Measurements from ENCODE around the gene CEP170.

CEP170 gene

DNA sequence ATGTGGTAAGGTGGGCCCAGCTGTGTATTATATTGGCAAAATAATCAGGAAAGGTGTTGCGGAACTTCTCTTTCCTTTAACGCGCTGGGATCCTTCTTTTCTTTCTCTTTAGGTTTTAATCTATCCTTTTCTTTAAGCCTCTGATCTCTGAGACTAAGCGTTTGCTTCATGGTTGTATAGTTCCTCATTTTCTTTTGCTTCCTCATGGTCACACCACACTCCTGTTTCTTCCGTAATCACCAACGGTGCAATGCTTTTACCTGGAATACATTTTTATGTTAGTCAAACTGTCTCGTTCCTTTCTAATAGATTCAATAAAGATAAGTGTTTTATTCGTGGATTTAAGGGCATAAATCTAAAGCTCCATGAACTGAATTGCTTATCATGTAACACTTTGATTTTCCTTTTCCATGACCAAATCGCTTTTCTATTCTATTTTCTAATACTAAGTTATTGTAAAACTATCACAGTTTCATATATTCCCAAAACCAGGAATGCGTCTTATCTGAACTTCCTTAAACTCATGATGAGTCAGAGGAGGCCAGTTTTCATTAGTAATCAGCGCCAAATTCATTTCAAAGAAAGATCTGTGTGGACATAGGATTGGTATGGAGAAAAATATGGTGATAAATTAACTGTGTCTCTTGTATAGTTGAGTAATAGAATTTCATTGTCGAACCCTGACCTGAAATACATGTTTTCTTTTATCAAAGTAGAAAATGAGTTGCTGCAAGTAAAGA, 13.0 kb upstream of the CEP170 start:
- peak; percentile 60 for DNase-seq (ENCODE audit: low read depth)

DNA sequence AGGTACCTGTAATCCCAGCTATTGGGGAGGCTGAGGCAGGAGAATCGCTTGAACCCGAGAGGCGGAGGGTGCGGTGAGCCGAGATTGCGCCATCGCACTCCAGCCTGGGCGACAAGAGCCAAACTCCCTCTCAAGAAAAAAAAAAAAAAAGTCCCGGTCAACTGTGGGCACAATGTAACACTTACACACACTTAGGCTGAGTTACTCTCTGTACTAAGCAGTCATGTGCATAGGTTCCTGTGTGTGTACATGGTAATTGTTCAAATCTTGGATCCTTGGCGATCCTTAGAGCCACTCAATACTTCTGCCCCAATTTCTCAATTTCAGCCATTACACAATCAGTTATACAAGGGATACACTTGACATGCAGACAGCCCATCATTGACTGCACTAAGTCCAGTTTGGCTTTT, 12.4 kb upstream of the CEP170 start:
- DNase-seq (ENCODE audit: low read depth) = no peak

DNA sequence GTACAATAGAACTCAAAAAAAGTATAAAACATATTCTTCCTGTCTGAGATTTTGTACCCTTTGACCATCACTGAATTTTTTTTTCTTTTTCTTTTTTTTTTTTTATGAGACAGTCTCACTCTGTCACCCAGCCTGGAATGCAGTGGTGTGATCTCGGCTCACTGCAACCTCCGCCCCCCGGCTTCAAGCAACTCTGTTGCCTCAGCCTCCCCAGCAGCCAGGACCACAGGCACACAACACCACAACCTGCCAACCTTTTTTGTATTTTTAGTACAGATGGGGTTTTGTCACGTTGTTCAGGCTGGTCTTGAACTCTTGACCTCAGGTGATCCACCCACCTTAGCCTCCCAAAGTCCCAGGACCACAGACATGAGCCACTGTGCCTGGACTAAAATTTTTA, 11.2 kb upstream of the CEP170 start:
- DNase-seq (ENCODE audit: low read depth) = no peak

DNA sequence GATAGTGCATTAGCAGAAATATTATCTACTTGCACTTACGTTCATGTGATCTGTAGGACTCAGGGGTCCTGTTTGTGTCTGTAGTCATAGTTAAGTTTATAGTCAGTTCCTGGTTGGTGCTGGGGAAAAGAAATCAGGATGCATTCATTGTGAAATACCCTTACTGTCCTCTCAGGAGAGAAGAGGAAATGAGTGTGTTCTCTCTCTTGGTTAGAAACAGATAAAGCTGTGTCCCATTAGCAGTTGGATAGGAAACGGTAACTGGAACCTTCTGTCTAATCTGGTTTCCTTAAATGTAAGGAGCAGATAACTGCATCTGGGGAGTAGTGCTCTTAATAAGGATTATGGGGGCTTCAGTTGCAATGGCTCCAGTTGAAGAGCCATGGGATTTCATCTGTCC, 9.6 kb upstream of the CEP170 start:
- peak; percentile 53 for DNase-seq (ENCODE audit: low read depth)

DNA sequence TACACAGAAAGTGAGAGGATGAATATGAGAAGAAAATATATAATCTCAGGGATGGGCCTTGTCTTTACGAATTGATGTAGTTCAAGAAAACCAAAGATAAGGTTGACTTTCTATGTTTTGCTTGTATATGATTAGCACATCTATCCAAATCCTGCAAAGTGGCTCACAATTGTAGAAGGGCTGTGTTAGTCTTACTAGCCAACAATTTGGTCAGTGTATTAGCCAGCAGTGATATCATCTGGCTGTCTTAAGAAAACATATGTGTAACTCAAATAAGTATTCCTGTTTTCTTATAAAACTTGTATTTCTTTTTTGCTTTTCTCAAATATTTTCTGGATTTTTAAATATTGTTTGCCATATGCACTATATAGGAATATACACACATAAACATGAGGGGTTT, 6.3 kb upstream of the CEP170 start:
- DNase-seq (ENCODE audit: low read depth) = peak; percentile 65

DNA sequence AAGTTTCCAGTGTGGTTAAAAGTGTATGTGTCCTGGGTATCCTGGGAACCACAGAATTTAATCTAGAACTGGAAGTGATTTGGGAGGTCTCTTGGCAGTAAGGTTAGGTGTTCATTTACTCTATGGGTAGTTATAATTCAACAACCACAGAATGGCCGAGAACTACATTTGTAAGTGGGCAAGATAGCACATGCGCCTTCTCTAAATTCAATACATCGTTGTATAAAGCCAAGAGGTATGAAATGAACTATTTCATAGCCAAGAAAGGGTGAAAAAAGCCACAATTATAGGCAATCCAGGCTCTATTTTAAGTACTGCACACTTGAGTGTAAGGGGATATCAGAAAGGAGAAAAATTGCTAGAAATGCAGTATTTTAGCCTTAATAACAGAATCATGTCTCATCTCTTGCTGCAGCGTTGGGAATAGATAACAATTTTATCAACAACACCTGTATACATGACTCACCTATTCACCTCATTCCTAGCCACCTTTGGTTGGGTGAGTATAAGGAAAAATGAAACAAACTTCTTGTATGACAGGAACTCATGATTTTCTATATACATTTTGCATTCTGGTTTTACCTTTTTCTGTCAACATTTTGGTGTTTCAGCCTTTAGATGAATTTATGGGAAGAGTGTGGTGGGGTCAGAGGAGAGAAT, 5.3 kb upstream of the CEP170 start:
- DNase-seq (ENCODE audit: low read depth) = no peak

DNA sequence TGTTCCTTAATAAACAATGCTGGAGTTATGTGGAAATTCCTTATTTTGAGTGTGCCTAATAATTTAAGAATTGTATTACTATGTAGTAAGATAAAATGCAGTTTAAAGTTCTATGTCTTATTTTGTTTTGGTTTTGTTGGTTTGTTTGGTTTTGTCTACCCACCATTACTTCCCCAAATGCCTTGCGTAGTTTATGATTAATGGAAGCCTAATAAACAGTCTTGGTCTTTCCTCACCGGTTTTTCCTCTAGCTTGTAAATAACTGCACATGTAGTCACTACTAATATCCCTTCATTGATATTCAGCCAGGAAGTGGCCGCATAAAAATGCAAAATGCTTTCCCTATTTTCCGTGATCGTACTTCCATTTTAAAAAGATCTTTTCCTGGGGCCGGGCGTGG, 3.6 kb upstream of the CEP170 start:
- no peak for DNase-seq (ENCODE audit: low read depth)

DNA sequence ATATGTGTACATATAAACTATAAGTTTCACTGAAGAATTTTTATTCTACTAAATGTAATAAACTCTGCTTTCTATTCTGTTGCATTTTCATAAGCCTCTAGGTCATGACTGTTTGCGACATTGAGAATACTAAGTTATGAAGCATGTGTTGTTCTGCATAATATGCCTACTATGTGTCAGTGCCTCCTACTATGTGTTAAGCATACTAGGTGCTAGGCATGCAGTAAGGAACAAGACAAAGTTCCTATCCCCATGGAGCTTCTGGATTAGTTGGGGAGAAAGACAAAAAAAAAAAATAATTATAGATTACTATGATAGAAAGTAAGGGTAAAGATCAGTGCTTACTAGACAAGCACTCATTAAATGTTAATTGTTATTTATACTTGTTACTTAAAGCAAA, 2.1 kb upstream of the CEP170 start:
- DNase-seq (ENCODE audit: low read depth) = no peak

DNA sequence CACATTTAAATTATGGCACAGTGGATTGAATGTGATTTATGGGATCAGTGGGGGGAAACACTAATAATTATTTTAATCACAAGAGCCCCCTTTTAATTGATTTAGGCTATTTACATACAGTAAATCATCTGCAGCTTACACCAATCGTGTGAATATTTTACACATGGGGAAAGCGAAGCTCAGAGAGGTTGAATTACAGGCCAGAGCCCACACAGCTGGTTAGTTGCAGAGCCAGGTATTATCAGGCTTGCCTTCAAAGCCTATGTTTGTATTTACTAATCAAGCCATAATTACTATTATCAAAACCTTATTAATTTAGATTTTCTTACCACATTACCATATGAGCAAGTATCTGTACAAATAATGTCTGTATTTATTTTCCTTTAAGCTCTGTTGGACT, 1.5 kb upstream of the CEP170 start:
- no peak for DNase-seq (ENCODE audit: low read depth)

DNA sequence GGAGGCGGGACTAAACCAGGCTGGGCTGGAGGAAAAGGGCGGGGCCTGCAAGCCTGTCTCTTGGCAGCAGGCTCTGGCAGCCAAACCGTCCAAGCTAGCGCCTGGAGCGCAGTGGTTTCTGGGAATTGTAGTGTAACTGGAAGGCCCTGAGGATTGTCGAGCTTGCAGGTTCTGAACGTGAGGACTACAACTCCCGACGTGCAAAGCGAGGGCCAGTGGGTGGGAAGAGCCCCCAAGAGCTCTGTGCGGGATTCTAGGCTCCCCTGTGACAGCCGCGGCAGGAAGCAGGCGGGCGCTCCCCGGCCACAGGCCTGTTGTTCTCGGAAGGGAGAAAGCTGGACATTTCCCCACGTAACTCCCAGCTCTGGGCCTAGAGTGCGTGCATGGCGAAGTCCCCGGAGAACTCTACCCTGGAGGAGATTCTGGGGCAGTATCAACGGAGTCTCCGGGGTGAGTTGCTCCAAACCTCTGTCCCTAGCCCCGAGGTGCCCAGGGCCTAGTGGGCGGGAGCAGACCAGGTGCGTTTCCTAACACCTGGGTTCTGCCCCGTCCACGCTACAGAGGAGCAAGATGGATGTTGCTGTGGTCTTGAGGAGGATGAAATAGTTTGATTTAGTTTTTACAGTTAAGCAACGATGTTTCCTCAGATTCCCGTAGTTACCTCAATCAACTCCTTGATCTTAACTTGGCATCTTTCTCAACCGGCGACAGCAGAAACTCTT, 871 bp upstream of the CEP170 start, which contains the start of gene SDCCAG8:
SDCCAG8 (plus strand) TSS at position 251 of the 722 bp plus-strand sequence; CDS start at position 384, 133 bp downstream.
- peak; percentile 100 for DNase-seq (ENCODE audit: low read depth)

DNA sequence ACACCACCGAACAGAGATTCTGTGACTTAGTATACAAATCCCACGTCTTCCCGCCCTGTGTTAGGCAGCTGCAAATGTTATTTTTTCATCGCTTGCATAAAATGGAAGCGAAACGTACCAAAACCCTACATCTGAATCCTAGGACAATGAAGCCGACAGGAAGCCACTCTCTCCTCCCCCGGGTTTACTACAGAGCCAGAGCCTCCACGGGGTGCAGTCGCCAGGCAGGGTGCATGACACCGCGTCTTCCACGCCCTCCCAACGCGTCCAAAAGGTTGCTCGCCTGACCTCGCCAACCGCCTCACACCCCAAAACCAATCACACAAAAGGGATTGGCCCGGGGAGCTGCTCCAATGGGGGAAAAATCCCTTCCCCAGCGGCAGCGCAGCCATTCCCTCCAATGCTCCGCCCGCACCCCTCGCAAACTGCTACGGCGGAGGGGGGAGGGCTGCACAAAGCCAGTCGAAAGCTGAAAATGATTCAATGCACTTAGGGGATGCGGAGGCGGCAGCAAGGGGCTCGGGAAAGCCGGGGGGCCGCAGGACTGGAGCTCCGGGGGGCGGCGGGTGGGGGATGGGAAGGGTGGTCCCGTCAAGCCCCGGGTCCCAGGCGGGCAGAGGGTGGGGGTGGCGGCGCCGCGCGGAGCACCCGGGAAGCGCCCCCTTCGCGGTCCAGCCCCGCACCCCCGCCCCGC, 701 bp downstream of the CEP170 start:
- DNase-seq (ENCODE audit: low read depth) = peak; percentile 47

DNA sequence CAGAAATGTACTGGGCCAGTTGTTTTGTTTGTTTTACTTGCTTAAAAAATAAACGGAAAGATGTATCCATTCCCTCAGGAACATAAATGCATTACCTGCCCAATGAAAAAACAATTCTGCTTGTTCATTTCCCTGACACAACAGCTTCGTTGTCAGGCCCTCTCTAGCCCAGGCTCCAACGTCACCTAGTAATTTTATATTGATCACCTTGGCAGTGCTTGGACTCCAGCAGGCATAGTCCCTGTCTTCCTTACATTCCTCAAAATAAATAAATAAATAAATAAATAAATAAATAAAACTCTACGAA, 1.2 kb downstream of the CEP170 start:
- DNase-seq (ENCODE audit: low read depth) = no peak

DNA sequence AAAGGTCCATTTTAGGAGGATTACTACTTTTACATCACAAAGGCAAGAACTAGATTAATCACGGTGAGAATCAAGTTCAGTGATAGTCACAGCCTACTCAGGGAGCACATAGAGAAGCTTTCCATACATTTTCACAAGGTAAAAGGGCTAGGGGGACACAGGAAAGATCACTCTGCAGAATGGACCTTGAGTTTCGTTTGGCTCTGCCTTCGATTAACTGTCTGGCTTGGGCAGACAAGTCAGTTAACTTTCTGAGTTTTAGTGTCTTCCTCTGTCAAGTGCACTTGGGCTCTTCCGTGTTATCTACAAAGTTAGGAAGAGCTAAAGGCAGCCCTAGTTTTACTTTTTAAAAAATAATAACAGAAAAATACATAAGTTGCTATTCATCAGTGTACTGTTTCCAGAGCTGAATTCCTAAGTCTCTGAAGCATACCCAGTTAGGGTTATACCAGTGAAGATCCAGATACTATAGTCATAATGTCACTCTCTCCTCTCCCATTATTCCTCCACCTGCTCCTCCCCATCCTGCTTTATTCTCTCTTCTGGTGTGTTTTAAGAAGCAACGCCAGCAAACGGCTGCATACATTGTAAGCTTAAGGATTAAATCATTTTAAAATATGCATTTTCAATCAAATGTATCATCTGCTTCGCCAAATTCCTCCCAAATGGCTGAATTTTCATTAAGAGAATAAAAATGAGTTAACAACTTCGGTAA, 1.7 kb downstream of the CEP170 start:
- DNase-seq (ENCODE audit: low read depth) = no peak

DNA sequence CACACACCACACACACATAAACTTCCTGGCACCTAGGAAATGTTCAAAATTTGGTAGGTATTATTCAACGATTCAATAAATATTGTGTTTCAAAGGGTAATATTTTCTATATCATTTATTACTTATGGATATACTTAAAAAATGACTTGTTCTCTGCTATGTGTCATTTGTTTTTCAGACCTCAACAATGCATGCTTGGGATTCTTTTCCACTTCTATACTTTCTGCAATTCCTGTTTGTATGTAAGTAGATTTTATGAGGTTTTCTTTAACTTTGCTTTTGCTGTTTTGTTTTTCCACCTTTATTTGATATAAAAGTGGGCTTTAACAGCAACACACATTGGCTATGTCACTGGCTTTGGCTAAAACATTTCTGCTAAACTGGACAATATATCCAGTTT, 3.5 kb downstream of the CEP170 start:
- no peak for DNase-seq (ENCODE audit: low read depth)

DNA sequence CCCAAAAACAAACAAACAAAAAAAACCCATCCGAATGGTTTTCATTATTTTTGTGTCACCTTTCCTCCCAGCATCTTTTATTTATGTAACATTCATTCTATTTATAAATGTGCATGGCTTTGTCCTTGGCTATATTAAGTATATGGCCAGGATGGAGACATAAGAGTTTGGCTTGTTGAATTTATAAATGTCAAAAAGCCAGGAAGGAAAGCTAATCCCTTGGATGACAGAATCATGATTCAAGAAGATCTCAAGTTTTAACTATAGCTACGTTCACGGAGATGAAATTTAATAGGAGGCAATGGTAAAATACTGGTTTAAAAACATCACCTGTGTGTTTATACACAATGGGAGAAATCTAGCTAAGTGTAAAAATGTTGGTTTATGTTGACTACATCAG, 5.0 kb downstream of the CEP170 start:
- DNase-seq (ENCODE audit: low read depth) = no peak

DNA sequence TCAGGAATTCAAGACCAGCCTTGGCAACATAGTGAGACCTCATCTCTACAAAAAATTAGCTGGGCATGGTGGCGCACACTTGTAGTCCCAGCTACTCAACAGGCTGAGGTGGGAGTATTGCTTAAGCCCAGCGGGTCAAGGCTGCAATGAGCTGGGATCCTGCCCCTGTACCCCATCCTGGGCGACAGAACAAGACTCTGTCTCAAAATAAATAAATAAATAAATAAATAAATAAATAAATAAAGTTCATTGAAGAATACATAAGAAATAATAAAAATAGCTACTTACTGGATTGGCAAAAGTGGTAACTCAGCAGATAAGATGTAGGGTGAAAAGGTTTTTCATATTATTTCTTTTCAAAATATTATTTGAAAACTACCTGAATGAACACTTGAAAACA, 5.9 kb downstream of the CEP170 start:
- no peak for DNase-seq (ENCODE audit: low read depth)

DNA sequence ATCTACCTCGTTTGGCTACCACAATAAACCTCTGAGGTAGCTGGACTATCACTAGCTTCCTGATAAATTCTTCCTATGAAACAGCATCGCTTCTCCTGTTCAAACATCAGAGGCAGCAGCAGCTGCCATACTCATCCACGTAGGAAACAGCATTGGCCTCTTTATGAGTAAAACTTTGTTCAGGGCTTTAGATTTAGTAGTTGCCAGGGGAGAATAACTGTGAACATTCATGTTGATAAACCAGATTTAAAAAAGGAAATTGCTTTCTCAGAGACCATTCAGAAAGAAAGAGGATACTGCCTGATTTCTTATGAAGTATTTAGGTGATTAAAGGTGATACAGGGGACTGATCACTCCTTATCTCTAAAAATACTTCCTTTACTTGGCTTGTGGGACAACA, 7.2 kb downstream of the CEP170 start:
- no peak for DNase-seq (ENCODE audit: low read depth)

DNA sequence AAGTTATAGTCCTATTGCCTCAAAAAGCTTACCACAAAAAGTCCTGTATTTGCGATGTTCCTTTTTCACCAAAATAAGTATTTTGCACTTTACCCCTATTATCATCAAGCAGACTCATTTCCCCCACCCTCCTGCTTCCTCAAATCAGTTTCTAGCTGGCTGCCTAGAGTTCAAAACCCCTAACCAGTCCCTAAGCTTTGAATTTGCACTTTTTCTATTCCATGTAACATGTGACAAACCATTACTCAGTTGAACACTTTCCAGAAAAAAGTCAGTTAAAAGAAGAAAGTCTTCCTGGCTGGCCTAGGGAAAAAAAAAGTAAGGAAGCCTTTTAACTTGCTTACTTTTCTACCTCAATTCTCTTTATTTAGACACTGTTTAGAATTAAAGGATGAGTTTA, 8.2 kb downstream of the CEP170 start:
- DNase-seq (ENCODE audit: low read depth) = peak; percentile 59

DNA sequence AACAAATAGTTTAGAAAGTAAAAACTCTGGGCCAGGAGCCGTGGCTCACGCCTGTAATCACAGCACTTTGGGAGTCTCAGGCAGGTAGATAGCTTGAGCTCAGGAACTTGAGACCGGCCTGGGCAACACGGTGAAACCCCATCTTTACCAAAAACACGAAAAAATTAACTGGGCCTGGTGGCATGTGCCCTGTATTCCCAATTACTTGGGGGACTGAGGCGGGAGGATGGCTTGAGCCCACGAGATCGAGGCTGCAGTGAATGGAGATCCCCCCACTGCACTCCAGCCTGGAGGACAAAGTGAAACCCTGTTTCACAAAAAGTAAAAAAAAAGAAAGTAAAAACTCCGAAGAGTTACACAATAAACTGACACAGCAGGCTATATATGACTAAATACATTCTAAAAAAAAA, 10.6 kb downstream of the CEP170 start:
- DNase-seq (ENCODE audit: low read depth) = no peak

DNA sequence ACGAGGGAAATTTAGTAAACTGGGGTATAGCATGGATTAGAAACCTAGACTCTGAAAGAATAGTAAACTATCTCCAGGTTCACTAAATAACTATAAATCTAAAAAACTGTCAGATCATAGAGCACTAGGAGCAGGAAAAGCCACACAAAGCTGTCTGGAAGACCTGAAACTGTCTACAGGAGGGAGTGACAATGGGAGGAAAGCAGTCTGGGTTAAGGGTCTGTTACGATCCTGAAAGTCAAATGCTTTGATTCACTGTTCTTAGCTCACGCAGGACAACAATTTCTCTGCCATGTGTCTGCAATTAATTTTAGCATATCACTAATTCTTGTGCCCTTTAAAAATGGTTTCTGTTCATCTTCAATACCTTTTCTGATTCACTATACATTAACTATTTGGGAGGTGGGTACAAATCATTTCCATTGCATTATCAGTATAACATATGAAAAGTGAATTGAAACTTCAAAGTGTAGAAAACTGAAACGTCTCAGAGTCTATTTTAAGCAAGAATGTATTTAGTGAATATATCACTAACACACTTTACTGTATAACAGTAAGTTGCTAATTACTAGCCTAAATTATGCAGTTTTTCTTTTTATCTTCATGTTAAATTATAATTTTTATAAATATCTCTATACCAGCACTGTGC, 18.4 kb downstream of the CEP170 start:
- DNase-seq (ENCODE audit: low read depth) = no peak

DNA sequence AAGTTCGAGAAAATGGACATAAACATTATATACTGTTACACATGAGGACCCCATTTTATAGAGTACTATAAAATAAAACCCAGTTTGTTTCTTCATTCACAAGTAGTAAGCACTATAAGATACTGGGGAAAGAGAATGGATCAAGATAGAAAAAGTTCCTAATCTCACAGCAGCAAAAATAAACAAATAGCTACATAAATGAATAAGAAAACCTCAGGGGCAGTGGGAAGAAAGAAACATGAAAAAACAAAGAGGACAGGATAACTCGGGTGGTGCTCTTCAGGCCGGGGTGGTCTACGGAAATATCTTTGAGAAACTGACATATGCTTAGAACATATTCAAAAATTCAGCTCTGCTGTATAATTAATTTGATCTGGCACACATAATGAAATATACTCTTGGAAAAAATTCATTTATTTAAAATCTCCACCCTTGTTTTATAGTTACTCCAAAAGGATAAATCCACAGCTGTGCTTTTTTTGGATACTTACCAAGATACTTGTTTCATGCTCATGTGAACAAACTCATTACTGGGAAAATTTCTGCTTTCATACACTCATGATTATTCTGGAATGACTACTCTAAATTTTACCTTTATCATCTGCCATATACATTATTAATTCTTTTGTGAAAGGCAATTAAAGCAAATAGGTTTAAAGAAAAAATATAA, 20.0 kb downstream of the CEP170 start:
- DNase-seq (ENCODE audit: low read depth) = peak; percentile 64

Measured in stromal cell of bone marrow (primary cell).